Measurements from ENCODE around the gene ZMYND10. TPM values are rescaled to one million over a fixed set of nuclear protein-coding genes. Genes with fewer than 3 reads are reported as not detected.

The ZMYND10 gene
- total RNA-seq, 2 donors from 2014 or later: 0.23 to 0.24 TPM

GRCh38 chr3:50334339-50335075 lies 11.0 kb downstream of the ZMYND10 start:
- no peak for DNase-seq (ENCODE audit: low spot score)
- intact Hi-C loops (cut with DNase I): loop anchor here in 1 of 2 donors (10.0 kb wide), 1 partner anchor 1720 kb away; the partner anchor contains the start of gene DUSP7

- peak; percentile 88 for DNase-seq (ENCODE audit: low spot score)
- intact Hi-C loops (cut with DNase I): loop anchor here in 1 of 2 donors (10.0 kb wide), 1 partner anchor 1721 kb away; the partner anchor contains the start of gene DUSP7
Observed at GRCh38 chr3:50333744-50334328, 11.7 kb downstream of the ZMYND10 start.

GRCh38 chr3:50331364-50331907 lies 14.1 kb downstream of the ZMYND10 start:
- intact Hi-C loops (cut with DNase I): loop anchor here in 1 of 2 donors (10.0 kb wide), 1 partner anchor 1723 kb away; the partner anchor contains the start of gene DUSP7
- no peak for DNase-seq (ENCODE audit: low spot score)

GRCh38 chr3:50330330-50330729 lies 15.2 kb downstream of the ZMYND10 start:
- intact Hi-C loops (cut with DNase I): loop anchor here in 1 of 2 donors (10.0 kb wide), 1 partner anchor 1724 kb away; the partner anchor contains the start of gene DUSP7
- DNase-seq (ENCODE audit: low spot score): no peak

DNA sequence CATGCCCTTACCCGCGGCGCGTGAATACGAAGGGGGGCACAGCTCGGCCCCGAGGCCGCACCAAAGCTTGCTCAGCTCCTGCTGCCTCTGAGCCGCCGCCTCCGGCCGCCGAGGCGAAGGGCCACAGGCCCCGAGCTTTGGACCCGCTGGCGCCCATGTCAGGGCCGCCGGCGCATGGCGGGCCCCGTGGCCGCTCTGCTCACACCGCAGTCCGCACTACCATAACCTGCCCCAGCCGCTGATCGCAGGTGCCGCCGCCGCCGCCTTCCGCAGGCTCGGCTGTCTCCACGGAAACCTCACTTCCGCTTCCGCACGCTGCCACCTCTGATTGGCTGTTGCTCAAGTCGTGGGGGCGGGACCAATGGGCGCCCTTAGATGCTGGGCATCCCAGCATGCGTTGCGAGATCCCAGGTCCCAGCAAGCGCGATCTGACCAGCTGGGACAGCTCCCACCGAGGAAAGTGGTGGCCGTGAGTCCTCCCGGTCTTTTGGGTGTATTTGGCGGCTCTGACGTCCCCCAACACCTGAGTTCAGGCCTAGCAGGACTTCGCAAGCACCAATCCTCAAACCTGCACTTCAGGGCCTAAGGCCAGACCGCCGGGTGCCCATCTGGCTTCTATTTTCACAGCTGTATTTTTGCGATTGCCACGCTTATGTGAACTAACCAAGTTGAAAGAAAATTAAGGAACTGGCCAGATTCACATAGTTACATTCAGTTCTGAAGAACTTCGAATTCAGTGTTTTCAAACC lies 17.4 kb downstream of the ZMYND10 start, which contains the start of gene TUSC2:
TUSC2 (minus strand) TSS at position 281 of the 749 bp plus-strand sequence; CDS start at position 157, 124 bp downstream.
- intact Hi-C loops (cut with DNase I): no loop called here
- peak; percentile 99 for DNase-seq (ENCODE audit: low spot score)

DNA sequence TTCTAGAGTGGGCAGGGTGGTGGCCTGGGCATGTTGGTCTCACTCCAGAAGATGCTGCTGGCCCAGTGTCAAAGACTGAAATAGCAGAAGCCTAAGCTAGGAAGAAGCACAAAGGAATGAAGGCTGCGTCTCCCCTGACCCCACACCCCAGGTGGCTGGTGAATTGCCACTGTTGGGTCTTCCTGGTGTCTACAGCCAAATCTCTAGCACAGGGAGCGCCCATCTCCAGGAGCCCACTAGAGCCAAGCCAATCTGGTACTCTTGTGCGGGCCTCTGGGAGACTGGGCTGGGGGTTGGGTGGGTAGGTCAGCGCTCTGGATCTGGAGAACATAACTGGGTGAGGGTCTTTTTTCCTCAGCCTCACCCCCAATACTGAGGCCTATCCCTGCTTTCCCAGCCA lies 18.4 kb downstream of the ZMYND10 start:
- no peak for DNase-seq (ENCODE audit: low spot score)
- intact Hi-C loops (cut with DNase I): no loop called here

DNA sequence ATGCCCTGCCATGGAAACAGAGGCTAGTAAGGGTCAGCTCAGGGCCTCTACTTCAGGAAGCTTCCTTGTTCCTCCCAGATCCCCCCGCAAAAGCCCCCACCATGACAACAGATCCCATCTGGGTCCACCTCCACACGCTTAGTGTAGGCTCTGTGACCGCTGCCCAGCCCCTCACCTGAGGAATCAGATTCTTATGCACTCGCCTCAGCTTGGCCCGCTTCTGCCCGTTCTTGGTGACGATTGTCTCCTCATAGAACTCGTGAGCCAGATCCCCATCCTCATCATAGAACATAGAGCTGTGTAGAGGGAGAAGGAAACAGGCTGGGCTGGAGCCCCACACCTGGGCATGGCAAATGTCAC lies 19.4 kb downstream of the ZMYND10 start:
- no peak for DNase-seq (ENCODE audit: low spot score)
- intact Hi-C loops (cut with DNase I): no loop called here

GRCh38 chr3:50325497-50326181 lies 19.9 kb downstream of the ZMYND10 start:
- intact Hi-C loops (cut with DNase I): no loop called here
- no peak for DNase-seq (ENCODE audit: low spot score)

DNA sequence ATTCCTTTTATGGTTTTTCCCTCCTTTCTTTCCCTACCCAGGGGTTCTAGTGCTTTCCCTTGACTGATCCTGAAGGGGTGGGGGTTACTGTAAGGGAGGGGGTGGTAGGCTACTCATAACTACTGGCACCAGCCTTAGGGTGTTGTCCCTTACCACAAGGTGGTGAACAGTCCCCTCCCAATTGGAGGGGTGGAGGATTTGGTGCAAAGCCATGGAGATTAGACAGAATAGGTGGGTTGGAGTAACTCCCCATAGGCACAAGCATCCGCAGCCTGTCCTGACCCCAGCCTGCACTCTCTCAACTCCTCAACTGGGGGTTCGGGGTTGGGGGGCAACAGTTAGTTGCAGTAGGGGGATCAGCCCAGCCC lies 20.4 kb downstream of the ZMYND10 start:
- no peak for DNase-seq (ENCODE audit: low spot score)
- intact Hi-C loops (cut with DNase I): no loop called here

DNA sequence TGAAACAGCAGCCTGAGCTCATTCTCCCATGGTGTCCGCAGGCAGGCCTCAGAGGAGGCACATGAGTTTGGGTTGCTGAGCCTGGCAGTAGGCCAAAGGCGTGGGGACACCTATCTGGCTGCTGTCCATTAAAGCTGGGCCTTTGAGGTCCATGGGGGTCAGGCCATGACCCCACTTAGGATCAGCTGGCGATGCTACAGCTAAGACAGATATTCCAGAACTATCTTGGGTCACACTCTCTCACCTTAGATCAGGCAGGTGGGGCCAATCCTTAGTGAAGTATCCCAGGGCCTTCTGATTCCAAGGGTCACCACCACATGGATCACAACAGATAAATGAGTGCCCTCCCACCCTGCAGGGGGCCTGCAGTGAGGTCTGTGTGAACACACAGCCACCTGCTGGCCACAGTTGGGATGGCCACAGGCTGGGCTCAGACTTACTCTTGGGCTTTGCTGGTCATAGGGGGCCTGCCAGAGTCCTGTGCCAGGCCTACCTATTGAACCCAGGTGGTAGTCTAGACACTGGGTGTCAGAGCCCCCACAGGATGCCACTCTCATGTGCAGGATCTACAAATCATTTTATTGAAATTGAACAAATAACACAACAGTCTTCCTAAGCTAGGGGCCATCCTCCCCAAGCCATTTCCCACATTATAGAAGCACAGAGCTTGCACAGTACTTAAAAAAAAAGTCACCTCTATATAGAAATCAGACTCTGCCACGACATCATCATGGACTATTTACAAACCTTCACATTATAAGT lies 21.0 kb downstream of the ZMYND10 start:
- intact Hi-C loops (cut with DNase I): no loop called here

GRCh38 chr3:50323614-50324199 lies 21.8 kb downstream of the ZMYND10 start:
- peak; percentile 86 for DNase-seq (ENCODE audit: low spot score)
- intact Hi-C loops (cut with DNase I): no loop called here

More for the DNA sequence above, 21.0 kb downstream of the ZMYND10 start:
- DNase-seq (ENCODE audit: low spot score): peak; percentile 89

DNA sequence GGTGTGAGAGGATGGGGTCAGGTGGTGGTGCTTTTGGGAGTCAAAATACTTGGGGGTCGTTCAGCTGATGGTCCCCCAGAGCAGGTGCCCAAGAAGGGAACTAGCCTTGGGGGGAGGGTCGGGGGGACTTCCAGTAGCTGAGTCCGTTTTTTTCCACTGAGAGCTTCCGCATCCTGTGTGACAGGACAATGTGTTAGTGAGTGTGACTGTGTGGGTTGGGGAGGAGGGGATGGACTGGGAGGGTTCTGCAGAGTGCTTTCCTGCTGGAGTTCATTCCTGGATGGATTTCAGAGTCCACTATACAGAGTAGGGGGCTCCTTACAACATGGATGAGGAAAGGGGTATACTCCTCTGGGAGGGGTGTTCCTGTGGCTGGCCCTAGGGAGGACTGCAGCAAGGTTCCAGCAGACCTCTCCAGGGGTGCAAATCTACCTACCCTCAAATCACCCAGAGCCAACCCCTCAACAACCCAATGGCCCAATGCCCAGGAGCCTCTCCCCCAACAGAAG lies 22.4 kb downstream of the ZMYND10 start:
- intact Hi-C loops (cut with DNase I): no loop called here
- no peak for DNase-seq (ENCODE audit: low spot score)

- intact Hi-C loops (cut with DNase I): loop anchor here in 1 of 2 donors (1.0 kb wide), 1 partner anchor 30 kb away; no protein-coding TSS in a partner anchor
- DNase-seq (ENCODE audit: low spot score): peak; percentile 91
Observed at GRCh38 chr3:50322386-50323091, 23.0 kb downstream of the ZMYND10 start, which contains the start of gene HYAL2. Gene HYAL2, minus strand, starts transcription at chr3:50322745. Its CDS starts 2,256 bp downstream, at chr3:50320489.

DNA sequence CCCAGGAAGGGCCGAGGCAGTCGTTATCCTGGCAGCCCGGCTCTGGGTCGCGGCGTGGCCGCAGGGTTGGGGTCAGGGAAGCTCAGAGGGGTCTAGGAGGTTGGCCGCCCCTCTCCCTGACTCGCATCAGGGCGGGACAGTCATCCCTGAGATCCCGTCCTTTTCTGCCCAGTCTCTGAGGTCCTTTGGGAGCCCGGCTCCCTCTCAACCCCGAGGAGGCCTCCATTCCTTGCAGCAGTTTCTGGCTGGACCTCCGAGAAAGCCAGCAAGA lies 23.5 kb downstream of the ZMYND10 start:
- intact Hi-C loops (cut with DNase I): loop anchor here in 1 of 2 donors (1.0 kb wide), 1 partner anchor 30 kb away; no protein-coding TSS in a partner anchor
- DNase-seq (ENCODE audit: low spot score): no peak

- intact Hi-C loops (cut with DNase I): loop anchor here in 1 of 2 donors (1.0 kb wide), 1 partner anchor 31 kb away; no protein-coding TSS in a partner anchor
- peak; percentile 96 for DNase-seq (ENCODE audit: low spot score)
Observed at GRCh38 chr3:50321336-50322114, 24.0 kb downstream of the ZMYND10 start.

GRCh38 chr3:50320853-50321335 lies 24.6 kb downstream of the ZMYND10 start:
- DNase-seq (ENCODE audit: low spot score): peak; percentile 91
- intact Hi-C loops (cut with DNase I): no loop called here

Measured in posterior vena cava (tissue), 2 donors.